ENCODE results near the gene SAMSN1.
"Not testable (repeated sequence)": the region's sequence is repeated elsewhere in the genome, so short reads cannot be mapped to it uniquely, and the experiment has no call there.

SAMSN1 gene

DNA sequence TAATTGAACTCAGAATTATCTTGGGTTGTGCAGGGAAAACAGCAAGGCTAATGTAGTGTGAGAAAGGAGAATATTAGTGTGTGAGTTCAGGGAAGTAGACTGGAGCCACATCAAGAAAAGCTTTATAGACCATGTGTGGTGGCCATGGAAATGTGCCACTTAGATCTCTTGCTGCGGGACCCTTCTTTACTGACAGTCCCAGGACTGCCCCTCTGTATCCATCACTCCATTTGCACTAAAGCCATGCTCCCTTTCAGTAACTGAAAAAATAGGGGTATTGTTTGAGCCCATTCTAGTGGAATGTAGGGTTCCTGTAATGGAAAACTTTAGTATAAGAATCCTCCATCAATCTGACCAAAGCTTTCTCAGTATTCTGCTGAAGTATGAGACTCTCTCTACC lies 32.3 kb downstream of the SAMSN1 start:
- no peak for DNase-seq (ENCODE audit: low read depth in 1 of 2, low spot score in 1 of 2)
- in situ Hi-C loops (cut with HindIII; ENCODE audit: low pct_unique_long_range_greater_than_20kb, low sequenced_read_pairs): no loop called here
- no peak for TF ChIP-seq JUND (IDR thresholded peaks at IDR 0.05; ENCODE audit: low read depth)

DNA sequence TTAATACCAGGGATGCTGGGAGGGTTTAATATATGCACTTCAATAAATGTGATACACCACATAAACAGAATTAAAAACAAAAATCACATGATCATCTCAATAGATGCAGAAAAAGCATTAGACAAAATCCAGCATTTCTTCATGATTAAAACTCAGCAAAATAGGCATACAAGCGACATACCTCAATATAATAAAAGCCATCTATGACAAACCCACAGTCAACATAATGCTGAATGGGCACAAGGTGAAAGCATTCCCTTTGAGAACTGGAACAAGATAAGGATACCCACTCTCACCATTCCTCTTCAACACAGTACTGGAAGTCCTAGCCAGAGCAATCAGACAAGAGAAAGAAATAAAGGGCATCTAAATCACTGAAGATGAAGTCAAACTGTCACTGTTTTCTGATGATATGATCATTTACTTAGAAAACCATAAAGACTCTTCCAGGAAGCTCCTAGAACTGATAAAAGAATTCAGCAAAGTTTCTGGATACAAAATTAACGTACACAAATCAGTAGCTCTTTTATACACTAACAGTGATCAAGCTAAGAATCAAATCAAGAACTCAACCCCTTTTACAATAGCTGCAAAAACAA lies 39.2 kb downstream of the SAMSN1 start:
- DNase-seq (ENCODE audit: low read depth in 1 of 2, low spot score in 1 of 2); in situ Hi-C loops (cut with HindIII; ENCODE audit: low pct_unique_long_range_greater_than_20kb, low sequenced_read_pairs): not testable (repeated sequence)

DNA sequence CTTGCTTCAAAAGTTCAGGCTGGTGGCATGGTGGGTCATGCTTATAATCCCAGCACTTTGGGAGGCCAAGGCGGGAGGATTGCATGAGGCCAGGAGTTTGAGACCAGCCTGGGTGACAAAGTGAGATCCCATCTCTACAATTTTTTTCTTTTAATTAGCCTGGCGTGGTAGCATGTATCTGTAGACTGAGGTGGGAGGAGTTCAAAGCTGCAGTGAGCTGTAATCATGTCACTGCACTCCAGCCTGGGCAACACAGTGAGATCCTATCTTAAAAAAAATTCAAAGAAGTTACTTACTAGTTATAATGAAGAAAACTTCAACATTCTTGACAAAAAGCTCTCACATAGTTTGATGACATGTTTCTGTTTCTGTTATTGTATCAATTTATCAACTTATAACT lies 45.2 kb downstream of the SAMSN1 start:
- in situ Hi-C loops (cut with HindIII; ENCODE audit: low pct_unique_long_range_greater_than_20kb, low sequenced_read_pairs): no loop called here
- no peak for DNase-seq (ENCODE audit: low read depth in 1 of 2, low spot score in 1 of 2)
- TF ChIP-seq JUND (IDR thresholded peaks at IDR 0.05; ENCODE audit: low read depth): no peak

DNA sequence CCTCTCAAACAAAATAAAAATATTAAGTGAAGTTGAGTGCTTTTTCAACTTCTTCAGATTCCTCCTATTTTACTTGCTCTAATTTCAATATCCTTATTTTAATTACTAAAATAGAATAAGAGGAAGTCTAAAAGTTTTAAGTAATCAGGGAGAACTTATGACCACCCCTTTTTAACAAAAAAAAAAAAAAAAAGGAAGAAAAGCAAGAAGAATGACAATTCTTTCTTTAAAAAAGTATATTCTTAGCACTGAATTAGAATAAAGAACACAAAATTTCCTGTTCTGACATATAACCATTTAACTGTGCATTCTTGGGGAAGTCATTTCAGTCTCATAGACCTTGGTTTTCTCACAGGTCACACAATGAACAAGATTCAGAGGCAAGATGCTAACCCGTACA lies 46.8 kb downstream of the SAMSN1 start:
- in situ Hi-C loops (cut with HindIII; ENCODE audit: low pct_unique_long_range_greater_than_20kb, low sequenced_read_pairs): no loop called here
- TF ChIP-seq JUND (IDR thresholded peaks at IDR 0.05; ENCODE audit: low read depth): no peak
- no peak for DNase-seq (ENCODE audit: low read depth in 1 of 2, low spot score in 1 of 2)

DNA sequence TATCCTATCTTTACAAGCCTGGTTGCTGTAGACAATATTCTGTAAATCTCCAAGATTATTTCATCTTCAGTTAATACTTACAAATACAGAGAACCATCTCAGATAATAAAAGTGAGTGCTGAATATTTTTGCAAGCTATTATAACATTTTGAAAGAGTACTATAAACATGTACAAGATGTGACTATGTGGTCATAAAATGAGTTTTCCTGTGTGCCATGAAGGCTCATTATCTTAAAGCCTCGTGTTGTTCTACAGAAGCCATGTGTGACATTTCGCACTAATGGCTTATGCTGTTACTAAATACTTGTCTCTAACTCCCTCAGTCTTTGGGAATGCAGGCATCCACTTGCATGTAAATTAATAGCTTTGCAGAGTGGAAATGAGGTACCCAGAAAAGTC lies 48.3 kb downstream of the SAMSN1 start:
- in situ Hi-C loops (cut with HindIII; ENCODE audit: low pct_unique_long_range_greater_than_20kb, low sequenced_read_pairs): no loop called here
- DNase-seq (ENCODE audit: low read depth in 1 of 2, low spot score in 1 of 2): no peak
- no peak for TF ChIP-seq JUND (IDR thresholded peaks at IDR 0.05; ENCODE audit: low read depth)

DNA sequence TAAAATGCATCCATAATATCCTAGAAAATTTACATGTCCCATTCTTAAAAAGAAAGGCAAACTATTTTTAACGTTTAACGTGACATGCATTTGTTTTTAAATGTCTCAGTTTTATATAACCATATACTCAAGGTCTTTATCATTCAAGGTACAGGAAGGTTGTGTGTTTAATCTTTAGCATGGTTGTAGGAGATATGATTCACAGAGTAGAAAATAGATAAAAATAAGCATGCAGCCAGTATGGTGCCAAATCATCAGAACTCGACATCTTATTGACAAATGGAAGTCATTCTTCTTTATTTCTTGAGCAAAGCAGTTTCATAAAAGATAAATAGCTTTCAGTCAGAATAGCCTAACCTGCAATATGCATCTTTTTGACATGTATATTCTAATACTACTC lies 51.0 kb downstream of the SAMSN1 start:
- in situ Hi-C loops (cut with HindIII; ENCODE audit: low pct_unique_long_range_greater_than_20kb, low sequenced_read_pairs): no loop called here

DNA sequence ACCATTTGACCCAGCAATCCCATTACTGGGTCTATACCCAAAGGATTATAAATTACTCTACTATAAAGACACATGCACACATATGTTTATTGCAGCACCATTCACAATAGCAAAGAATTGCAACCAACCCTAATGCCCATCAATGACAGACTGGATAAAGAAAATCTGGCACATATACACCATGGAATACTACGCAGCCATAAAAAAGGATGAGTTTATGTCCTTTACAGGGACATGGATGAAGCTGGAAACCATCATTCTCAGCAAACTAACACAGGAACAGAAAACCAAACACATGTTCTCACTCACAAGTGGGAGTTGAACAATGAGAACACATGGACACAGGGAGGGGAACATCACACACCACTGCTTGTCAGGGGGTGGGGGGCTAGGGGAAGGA lies 51.9 kb downstream of the SAMSN1 start:
- in situ Hi-C loops (cut with HindIII; ENCODE audit: low pct_unique_long_range_greater_than_20kb, low sequenced_read_pairs); DNase-seq (ENCODE audit: low read depth in 1 of 2, low spot score in 1 of 2): not testable (repeated sequence)

More for the DNA sequence above, 51.0 kb downstream of the SAMSN1 start:
- TF ChIP-seq JUND (IDR thresholded peaks at IDR 0.05; ENCODE audit: low read depth): no peak
- DNase-seq (ENCODE audit: low read depth in 1 of 2, low spot score in 1 of 2): no peak

DNA sequence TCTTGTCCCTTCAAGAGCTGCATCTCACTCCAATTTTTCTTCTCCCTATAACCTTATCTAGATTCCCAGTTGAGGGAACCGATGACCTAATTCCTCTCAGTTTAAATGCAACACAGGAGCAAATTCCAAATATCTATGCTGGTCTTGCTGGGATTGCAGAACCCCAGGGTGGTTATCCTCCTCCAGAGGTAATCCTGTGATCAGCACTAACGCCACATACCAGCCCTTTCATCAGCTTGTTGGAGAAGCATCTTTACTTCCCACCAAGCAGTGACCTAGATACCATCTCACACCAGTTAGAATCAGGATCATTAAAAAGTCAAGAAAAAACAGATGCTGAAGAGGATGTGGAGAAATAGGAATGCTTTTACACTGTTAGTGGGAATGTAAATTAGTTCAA lies 52.4 kb downstream of the SAMSN1 start:
- no peak for TF ChIP-seq JUND (IDR thresholded peaks at IDR 0.05; ENCODE audit: low read depth)
- no peak for DNase-seq (ENCODE audit: low read depth in 1 of 2, low spot score in 1 of 2)
- in situ Hi-C loops (cut with HindIII; ENCODE audit: low pct_unique_long_range_greater_than_20kb, low sequenced_read_pairs): no loop called here

DNA sequence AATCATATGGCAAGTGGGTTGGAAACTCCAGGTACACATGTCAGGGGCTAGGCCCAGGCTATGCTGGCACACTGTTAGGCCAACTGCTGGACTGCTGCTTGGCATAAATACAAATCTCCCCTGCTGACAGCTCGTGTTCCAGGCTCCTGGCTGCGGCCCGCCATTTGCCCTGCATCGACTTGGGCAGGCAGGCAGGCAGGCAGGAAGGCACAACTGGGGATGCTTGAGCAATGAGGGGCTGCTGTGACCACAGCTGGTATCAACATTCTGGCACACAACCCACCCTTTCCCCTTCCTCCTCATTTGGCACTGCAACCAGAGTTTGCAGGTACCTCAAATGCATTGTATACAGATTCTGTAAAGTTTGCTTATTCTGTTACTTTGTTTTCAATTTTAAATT lies 53.2 kb downstream of the SAMSN1 start:
- in situ Hi-C loops (cut with HindIII; ENCODE audit: low pct_unique_long_range_greater_than_20kb, low sequenced_read_pairs): no loop called here
- DNase-seq (ENCODE audit: low read depth in 1 of 2, low spot score in 1 of 2): no peak
- TF ChIP-seq JUND (IDR thresholded peaks at IDR 0.05; ENCODE audit: low read depth): no peak

DNA sequence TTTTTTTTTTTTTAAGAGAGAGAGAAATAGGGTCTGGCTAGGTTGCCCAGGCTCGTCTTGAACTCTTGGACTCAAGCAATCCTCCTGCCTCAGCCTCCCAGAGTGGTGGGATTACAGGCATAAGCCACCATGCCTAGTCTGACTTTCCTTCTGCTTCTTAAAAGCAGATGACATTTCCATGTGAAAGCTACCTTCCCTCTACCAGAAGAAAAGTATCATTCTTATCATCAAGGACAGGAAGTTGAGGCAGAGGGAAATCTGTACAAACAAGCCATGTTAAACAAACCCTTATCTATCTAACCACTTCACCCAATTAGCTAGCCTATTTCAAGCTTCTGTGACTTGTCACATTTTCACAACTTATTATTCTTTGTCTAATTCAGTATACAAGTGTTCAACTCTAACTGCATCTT lies 54.8 kb downstream of the SAMSN1 start:
- no peak for TF ChIP-seq JUND (IDR thresholded peaks at IDR 0.05; ENCODE audit: low read depth)
- in situ Hi-C loops (cut with HindIII; ENCODE audit: low pct_unique_long_range_greater_than_20kb, low sequenced_read_pairs): no loop called here
- DNase-seq (ENCODE audit: low read depth in 1 of 2, low spot score in 1 of 2): no peak

DNA sequence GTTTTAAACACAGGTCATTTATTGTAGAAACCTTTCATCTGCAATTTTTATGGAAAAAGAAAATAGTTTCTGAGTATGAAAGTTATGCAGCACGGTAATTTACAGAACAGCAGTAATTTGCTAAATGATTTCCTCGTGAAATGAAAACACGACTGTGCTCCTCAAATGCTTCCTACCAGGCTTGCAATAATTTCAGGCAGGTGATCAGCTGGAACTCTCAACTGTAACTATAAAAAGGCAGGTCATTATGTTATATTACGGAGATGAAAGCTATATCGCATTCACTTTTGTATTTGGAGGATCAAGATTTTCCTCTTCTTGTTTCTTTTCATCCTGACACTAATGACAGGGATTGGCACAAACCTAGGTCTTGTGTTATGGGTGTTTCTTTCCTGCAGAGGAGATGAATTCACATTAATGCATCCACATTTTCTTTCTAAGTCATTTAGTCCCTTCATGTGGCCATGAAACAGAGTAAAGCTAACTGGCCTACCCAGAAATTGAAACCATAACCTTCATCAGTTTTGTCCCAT lies 57.4 kb downstream of the SAMSN1 start:
- TF ChIP-seq JUND (IDR thresholded peaks at IDR 0.05; ENCODE audit: low read depth): no peak
- in situ Hi-C loops (cut with HindIII; ENCODE audit: low pct_unique_long_range_greater_than_20kb, low sequenced_read_pairs): no loop called here

DNA sequence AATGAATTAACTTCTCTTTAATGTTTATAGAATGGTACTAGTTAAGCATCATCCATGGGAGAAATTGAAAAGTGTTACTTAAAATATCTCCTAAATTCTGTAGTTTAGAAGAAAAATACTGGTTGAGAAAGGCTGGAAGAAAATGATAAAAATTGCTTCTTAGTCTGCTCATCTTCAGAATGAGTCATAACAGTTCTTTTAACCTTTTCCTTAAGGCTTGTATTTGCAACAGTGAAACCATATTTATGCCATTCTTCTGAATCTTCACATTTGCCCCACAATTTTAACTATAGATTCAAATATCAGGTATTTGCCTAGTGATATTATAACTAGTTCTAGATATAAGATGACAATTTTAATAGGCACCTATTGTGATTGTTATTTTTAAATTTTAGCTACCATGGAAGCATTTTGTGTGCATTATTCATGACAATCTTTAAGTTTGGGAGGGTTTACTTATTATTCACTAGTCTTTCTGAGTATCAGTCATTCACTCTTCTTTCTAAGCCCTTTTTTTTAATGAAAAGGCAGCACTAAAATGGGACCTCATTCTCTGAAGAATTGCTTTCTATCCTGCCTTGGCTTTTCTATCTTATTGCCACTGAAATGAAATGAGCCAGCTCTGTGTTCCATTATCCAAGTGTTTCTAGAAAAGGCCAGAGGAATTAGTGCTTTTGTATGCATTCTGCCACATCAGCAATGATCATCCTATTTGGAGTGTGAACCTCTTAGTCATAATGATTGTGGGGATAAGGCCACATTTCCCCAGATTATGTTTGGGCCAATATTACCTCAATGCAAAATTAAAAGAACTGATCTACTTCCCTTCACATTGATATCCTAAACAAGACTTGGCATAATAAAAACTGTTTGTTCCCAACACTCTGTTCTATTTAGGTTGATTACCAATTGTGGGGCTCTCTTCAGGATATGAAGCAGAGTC lies 58.4 kb downstream of the SAMSN1 start:
- no peak for DNase-seq (ENCODE audit: low read depth in 1 of 2, low spot score in 1 of 2)
- in situ Hi-C loops (cut with HindIII; ENCODE audit: low pct_unique_long_range_greater_than_20kb, low sequenced_read_pairs): no loop called here
- TF ChIP-seq JUND (IDR thresholded peaks at IDR 0.05; ENCODE audit: low read depth): no peak

More for the DNA sequence above, 57.4 kb downstream of the SAMSN1 start:
- DNase-seq (ENCODE audit: low read depth in 1 of 2, low spot score in 1 of 2): no peak

DNA sequence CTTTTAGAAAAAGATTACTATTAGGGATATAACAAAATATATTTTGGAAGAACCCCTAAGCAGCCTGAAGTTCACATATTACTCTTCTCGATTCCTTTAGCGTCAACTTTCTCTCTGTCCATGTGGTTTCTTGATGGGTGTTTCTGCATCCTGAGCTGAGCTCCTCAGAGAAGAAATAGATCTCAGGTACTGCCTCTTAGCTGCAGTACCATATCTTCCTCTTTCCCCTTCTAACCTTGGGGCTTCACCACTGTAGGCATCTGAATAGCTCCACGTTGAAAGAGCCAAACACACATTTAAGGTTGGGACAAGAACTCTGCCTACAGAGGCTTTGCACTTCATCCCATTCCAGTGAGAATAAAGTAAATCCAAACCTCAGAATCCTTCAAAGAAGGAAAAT lies 59.2 kb downstream of the SAMSN1 start:
- DNase-seq (ENCODE audit: low read depth in 1 of 2, low spot score in 1 of 2): no peak
- in situ Hi-C loops (cut with HindIII; ENCODE audit: low pct_unique_long_range_greater_than_20kb, low sequenced_read_pairs): no loop called here
- TF ChIP-seq JUND (IDR thresholded peaks at IDR 0.05; ENCODE audit: low read depth): no peak

All from T47D (cell line).